Urinary bladder (tissue), 4 donors: ENCODE results near the gene PTGDS. TPM values are rescaled to one million over a fixed set of nuclear protein-coding genes. Genes with fewer than 3 reads are reported as not detected.

ENCODE experiments used
- DNase-seq: peaks from one replicate; pipeline ENCODE4 v3.0.0-alpha.2; 2015; ENCODE audit errors: extremely low spot score
- H3K27ac ChIP-seq: one replicate; pipeline ENCODE4 v1.5.1; 2013; ENCODE audit warnings: low read depth, mild to moderate bottlenecking, moderate library complexity
- H3K36me3 ChIP-seq: one replicate; pipeline ENCODE4 v1.6.1; 2013; ENCODE audit warnings: mild to moderate bottlenecking, moderate library complexity; ENCODE audit not compliant: insufficient read depth
- H3K4me1 ChIP-seq: one replicate; pipeline ENCODE4 v1.6.1; 2013; ENCODE audit warnings: mild to moderate bottlenecking, moderate library complexity; ENCODE audit not compliant: insufficient read depth
- H3K4me3 ChIP-seq: one replicate; pipeline ENCODE4 v1.5.1; 2013; ENCODE audit warnings: low read depth, low read length
- WGBS: extraction: QIAGEN DNeasy Blood & Tissue Kit; methylation state at CpG from one replicate; pipeline ENCODE4 v1.1.7; 2013; 5-methylcytosine and 5-hydroxymethylcytosine counted together
- polyA plus RNA-seq: library from polyadenylated mRNA; stranded (reverse); fragments of 200-250 nt; gene quantifications from one replicate; pipeline ENCODE4 v1.2.3, GENCODE V29; 2013
- total RNA-seq: library from RNA; depleted of rRNA; stranded (reverse); fragments of >200 nt; gene quantifications from one replicate; pipeline ENCODE4 v1.2.3, GENCODE V29; 2014
- donor health status: healthy with polysubstance abuse.
- donor health status: healthy.

Gene PTGDS
- total and polyA plus RNA-seq, 2 donors, result 3.3 to 71.8 TPM

- Histone ChIP-seq H3K4me3 (no peak overlapping the region), H3K4me1 (no peaks in the 10 kb centered on the region), H3K27ac (no peak overlapping the region), H3K36me3 (peaks cover 2% of the 10 kb centered on the region)
- no peak for DNase-seq
- 95% methylated on average over 20 of the region's 20 CpGs for WGBS
These were observed 36.3 kb downstream of the PTGDS start for GRCh38 chr9:137013571-137013940.

- H3K27ac ChIP-seq, result no peak overlapping the region
- no peak overlapping the region for H3K4me3 ChIP-seq
- peaks cover 2% of the 10 kb centered on the region for H3K36me3 ChIP-seq
- DNase-seq, result no peak
- 95% methylated on average over 23 of the region's 23 CpGs for WGBS
- no peaks in the 10 kb centered on the region for H3K4me1 ChIP-seq
These were observed 36.9 kb downstream of the PTGDS start for GRCh38 chr9:137014166-137014565.

DNA sequence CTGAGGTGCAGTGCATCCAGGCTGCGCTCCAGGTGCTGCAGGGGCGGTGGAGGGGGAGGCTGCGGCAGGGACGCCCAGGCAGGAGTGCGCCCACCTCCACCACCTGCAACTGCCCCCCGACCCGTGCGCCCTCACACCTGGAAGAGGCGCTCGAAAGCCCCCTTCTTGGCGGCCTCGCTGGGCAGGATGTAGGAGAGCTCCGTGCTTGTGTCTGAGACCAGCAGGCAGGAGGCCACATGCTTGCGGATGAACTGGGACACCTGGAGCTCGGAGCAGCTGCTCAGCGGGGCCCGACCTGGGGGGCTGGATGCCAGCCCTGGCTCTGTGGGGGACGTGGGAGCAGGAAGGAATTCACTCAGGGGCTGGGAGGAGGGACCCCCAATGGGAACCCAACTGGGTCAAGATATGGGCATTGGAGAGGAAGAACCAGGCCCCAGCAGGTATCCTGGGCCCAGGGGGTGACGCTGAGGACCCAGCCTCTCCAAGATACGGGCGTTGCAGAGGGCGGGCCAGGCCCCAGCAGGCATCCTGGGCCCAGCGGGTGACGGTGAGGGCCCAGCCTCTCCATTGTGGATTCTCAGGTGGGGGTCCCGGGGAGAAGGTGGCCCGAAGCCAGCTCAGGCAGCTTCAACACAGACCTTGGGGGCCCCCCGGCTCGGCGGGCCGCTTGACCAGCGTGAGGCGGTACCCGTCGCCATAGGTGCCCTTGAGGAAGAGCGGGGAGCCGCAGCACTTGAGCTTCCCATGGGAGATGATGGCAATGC, 37.7 kb downstream of the PTGDS start:
- WGBS, result 95% methylated on average over 36 of the region's 36 CpGs
- Histone ChIP-seq H3K27ac (no peak overlapping the region), H3K36me3 (peaks cover 2% of the 10 kb centered on the region), H3K4me3 (no peak overlapping the region), H3K4me1 (no peaks in the 10 kb centered on the region)
- DNase-seq, result no peak

- no peak overlapping the region for H3K4me3 ChIP-seq
- H3K4me1 ChIP-seq, result no peaks in the 10 kb centered on the region
- H3K36me3 ChIP-seq, result peaks cover 2% of the 10 kb centered on the region
- 96% methylated on average over 25 of the region's 25 CpGs for WGBS
- no peak overlapping the region for H3K27ac ChIP-seq
- no peak for DNase-seq
These were observed 38.2 kb downstream of the PTGDS start for GRCh38 chr9:137015540-137015930.

DNA sequence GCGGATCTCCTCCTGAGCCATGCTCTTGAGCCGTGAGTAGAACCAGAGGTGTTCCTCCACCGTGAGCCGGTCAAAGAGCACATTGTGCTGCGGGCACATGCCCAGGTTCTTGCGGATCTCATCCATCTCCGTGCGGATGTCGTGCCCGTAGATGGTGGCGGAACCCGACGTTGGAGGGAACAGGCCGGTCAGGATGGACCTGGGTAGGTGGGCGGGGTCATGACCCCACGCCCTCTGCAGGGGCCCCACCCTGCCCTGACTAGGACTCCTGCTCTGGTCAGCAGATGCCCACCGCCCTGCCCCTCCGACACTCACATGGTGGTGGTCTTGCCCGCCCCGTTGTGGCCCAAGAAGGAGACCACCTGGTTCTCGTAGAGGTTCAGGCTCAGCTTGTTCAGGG, 38.7 kb downstream of the PTGDS start:
- DNase-seq, result no peak
- WGBS, result 96% methylated on average over 21 of the region's 21 CpGs
- H3K4me1 ChIP-seq, result no peaks in the 10 kb centered on the region
- no peak overlapping the region for H3K27ac ChIP-seq
- no peak overlapping the region for H3K4me3 ChIP-seq
- H3K36me3 ChIP-seq, result peaks cover 2% of the 10 kb centered on the region

DNA sequence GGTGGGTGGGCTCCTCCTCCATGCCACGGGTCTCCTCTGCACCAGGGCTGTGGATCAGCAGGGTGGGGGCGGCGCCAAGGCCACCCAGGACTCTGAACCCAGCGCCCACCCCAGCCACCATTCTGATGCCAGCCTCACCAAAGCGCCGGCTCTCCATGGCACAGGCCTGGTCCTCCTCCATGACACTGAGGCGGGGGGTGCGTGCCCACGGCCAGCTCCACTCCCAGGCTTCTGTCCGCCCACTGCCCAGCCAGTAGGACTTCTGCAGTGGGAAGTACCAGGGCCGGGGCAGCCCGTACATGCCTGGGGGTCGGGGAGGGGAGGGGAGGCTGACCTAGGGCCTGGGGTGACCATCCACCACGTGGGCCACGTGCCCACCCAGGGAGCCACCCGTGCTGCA, 39.1 kb downstream of the PTGDS start:
- Histone ChIP-seq H3K4me1 (no peaks in the 10 kb centered on the region), H3K27ac (no peak overlapping the region), H3K36me3 (peaks cover 2% of the 10 kb centered on the region), H3K4me3 (no peak overlapping the region)
- DNase-seq, result no peak
- WGBS, result 96% methylated on average over 16 of the region's 16 CpGs

DNA sequence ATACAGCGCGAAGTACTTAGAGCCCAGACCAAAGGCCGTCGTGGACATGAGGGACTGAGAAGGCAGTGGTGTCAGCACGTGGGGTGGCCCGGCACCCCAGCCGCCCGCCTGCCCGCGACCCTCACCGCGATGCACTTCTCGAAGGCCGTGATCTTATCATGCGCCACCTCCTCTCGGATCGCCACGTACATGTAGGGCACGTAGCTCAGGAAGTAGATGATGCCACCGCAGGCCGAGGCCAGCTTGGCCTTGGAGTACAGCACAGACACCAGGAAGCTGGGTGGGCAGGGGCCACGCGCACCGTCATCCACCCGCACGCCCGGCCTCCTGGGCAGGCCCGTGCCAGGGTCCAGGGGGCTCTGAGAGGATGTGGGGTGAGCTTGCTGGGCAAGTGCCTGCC, 39.8 kb downstream of the PTGDS start:
- Histone ChIP-seq H3K4me1 (no peaks in the 10 kb centered on the region), H3K36me3 (peaks cover 2% of the 10 kb centered on the region), H3K27ac (no peak overlapping the region), H3K4me3 (no peak overlapping the region)
- 97% methylated on average over 28 of the region's 28 CpGs for WGBS
- DNase-seq, result no peak

DNA sequence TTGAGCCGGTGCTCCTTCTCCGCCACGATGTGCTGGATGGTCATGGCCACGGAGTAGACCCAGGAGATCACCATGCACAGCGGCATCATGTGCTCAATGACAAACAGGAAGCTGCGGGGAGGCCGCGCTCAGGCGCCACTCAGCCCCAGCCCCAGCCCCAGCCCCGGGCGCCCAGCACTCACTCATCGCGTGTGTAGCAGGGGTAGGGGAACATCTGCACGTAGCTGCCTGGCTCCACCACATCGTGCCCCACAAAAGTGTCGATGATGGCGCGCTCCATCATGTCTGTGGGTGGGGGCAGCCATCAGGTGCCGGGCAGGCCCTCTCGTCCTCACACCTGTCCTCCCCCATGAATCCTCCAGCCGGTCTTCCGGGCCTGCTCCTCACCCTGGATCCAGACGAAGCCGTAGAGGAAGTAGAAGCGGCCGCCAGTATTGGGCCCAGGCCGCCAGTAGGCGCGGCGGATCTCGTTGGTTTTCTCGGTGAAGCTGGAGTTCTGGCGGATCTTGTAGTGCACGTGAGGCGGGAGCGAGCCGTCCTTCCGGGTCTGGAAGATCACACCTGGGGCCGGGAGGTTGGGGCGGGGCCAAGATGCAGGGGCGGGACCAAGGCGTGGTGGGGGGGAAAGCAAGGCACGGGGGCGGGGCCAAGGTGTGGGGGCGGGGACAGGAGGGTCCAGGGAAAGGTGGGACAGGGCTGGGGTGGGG, 40.6 kb downstream of the PTGDS start:
- Histone ChIP-seq H3K4me1 (no peaks in the 10 kb centered on the region), H3K27ac (no peak overlapping the region), H3K4me3 (no peak overlapping the region), H3K36me3 (peaks cover 2% of the 10 kb centered on the region)
- no peak for DNase-seq
- WGBS, result 93% methylated on average over 45 of the region's 45 CpGs

- H3K4me1 ChIP-seq, result no peaks in the 10 kb centered on the region
- H3K4me3 ChIP-seq, result no peak overlapping the region
- WGBS, result 92% methylated on average over 36 of the region's 36 CpGs
- peaks cover 2% of the 10 kb centered on the region for H3K36me3 ChIP-seq
- no peak overlapping the region for H3K27ac ChIP-seq
- no peak for DNase-seq
These were observed 41.7 kb downstream of the PTGDS start for GRCh38 chr9:137018761-137019559.

GRCh38 chr9:137019891-137020683, 42.8 kb downstream of the PTGDS start:
- 91% methylated on average over 34 of the region's 34 CpGs for WGBS
- no peak overlapping the region for H3K4me3 ChIP-seq
- DNase-seq, result no peak

DNA sequence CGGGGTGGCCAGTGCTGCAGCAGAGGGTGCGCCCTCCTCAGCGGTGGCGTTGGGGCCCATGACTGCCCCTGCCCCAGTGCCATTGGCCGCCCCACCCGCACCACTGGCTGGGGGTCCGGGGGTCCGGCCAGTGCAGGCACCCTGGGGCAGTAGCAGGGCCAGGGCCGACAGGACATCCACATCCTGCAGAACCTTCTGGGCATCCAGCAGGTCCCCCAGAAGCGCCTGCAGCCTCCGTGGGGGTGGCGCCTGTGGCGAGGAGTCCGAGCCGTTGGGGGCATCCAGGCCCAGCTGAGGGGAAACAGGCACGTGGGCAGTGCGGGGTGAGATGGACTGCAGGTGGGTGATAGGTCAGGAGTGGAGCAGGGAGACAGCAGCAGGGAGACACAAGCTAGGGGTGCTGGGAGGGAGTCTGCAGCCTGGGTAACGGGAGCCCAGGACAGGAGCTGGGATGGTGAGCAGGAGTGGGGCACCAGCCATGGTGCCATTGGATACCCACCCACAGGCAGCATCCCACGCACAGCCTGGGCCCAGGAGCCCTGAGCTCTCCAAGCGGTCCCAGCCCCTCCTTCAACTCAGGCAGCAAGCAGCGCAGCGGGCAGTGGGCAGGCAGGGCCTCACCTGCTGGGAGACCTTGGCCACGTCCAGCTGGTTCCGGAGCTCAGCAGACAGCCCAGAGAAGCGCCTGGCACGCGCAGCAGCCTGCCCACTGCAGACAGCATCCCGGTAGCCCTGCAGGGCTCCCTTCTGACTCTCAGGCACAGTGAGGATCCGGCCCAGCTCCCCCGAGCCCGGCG, 43.7 kb downstream of the PTGDS start:
- Histone ChIP-seq H3K4me1 (no peaks in the 10 kb centered on the region), H3K4me3 (no peak overlapping the region), H3K27ac (no peak overlapping the region), H3K36me3 (no peaks in the 10 kb centered on the region)
- no peak for DNase-seq
- WGBS, result 96% methylated on average over 32 of the region's 32 CpGs

More at GRCh38 chr9:137019891-137020683, 42.8 kb downstream of the PTGDS start:
- no peak overlapping the region for H3K27ac ChIP-seq
- no peaks in the 10 kb centered on the region for H3K4me1 ChIP-seq
- H3K36me3 ChIP-seq, result peaks cover under 1% of the 10 kb centered on the region

DNA sequence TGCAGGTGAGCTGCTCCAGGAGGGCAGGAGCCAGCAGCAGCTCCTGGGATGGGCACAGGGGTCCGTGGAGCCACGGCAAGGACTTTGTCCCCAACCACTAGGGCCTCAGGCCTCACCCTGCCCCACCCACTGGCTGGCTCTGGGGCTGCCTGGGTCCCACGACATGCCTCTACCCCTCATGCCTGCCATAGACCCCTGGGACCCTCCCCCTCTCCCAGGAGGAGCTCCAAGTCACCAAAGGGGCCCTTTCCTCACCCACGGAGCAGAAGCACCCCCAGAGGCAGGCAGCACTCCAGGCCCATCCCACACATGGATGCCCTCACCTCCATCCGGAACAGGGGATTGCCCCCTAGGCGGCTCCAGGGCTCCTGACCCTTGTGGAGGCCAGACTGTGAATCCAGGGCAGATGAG, 44.3 kb downstream of the PTGDS start:
- no peaks in the 10 kb centered on the region for H3K4me1 ChIP-seq
- H3K27ac ChIP-seq, result no peak overlapping the region
- no peak for DNase-seq
- 94% methylated on average over 6 of the region's 6 CpGs for WGBS
- no peak overlapping the region for H3K4me3 ChIP-seq
- no peaks in the 10 kb centered on the region for H3K36me3 ChIP-seq
